Muscle of arm (tissue), 14 donors: Measurements from ENCODE around the gene NEURL4. TPM values are rescaled to one million over a fixed set of nuclear protein-coding genes. Genes with fewer than 3 reads are reported as not detected.
A peak's percentile ranks its signal among the peaks of the same experiment; 100 is the strongest.
"Not testable (repeated sequence)": the region's sequence is repeated elsewhere in the genome, so short reads cannot be mapped to it uniquely, and the experiment has no call there.

Source experiments
- DNase-seq: peaks from one replicate; pipeline ENCODE4 v3.0.0-alpha.2; 2013
- long read RNA-seq, 11 donors: transcript quantifications; one replicate each; lab custom pipeline, GENCODE V29; 2026
- polyA plus RNA-seq, 12 donors: library from polyadenylated mRNA; unstranded; fragments of 120-200 nt; gene quantifications; one replicate each; pipeline ENCODE4 v1.2.1, GENCODE V29; 2013; ENCODE audit not compliant: insufficient read length in 12 of 12

NEURL4 gene
- polyA plus RNA-seq, result 10 to 100 TPM in 11 of 12 donors, not detected in 1; 12.7 to 24.9 (median 17.4) TPM
- long read RNA-seq, donor 1, result 0 reads
- long read RNA-seq, donor 2, result 0 reads
- long read RNA-seq, donor 3, partial matches to known transcripts, result 0 of 1 reads
- long read RNA-seq, donor 3, other reads (novel, unspliced or antisense), result 0 of 1 reads
- long read RNA-seq, donor 4, result 0 reads
- long read RNA-seq, donor 5, result 0 reads
- long read RNA-seq, donor 6, partial matches to known transcripts, result 0 of 2 reads
- long read RNA-seq, donor 6, other reads (novel, unspliced or antisense), result 0 of 2 reads
- long read RNA-seq, donor 7, result 0 reads
- long read RNA-seq, donor 8, full-length matches to known transcripts, result 2 of 2 reads
- long read RNA-seq, donor 8, partial matches to known transcripts, result 0 of 2 reads
- long read RNA-seq, donor 8, other reads (novel, unspliced or antisense), result 0 of 2 reads
- long read RNA-seq, donor 9, result 0 reads
- long read RNA-seq, donor 10, result 0 reads
- long read RNA-seq, donor 11, result 0 reads

- no peak for DNase-seq
Observed at GRCh38 chr17:7328840-7329373, at the start of gene NEURL4. NEURL4 (minus strand) TSS chr17:7329335; CDS start chr17:7329312, 23 bp downstream.

GRCh38 chr17:7374353-7374752, 45.2 kb upstream of the NEURL4 start:
- no peak for DNase-seq

- no peak for DNase-seq
Observed at GRCh38 chr17:7370853-7371252, 41.7 kb upstream of the NEURL4 start.

- no peak for DNase-seq
Observed at GRCh38 chr17:7369825-7370224, 40.7 kb upstream of the NEURL4 start.

GRCh38 chr17:7368599-7368994, 39.5 kb upstream of the NEURL4 start:
- not testable (repeated sequence) for DNase-seq

GRCh38 chr17:7367918-7368598, 38.9 kb upstream of the NEURL4 start:
- DNase-seq, result no peak

- DNase-seq, result no peak
Observed at GRCh38 chr17:7367083-7367482, 37.9 kb upstream of the NEURL4 start.

- not testable (repeated sequence) for DNase-seq
Observed at GRCh38 chr17:7365963-7366362, 36.8 kb upstream of the NEURL4 start.

GRCh38 chr17:7363311-7363710, 34.2 kb upstream of the NEURL4 start:
- no peak for DNase-seq

GRCh38 chr17:7361906-7362305, 32.8 kb upstream of the NEURL4 start:
- no peak for DNase-seq

- DNase-seq, result no peak
Observed at GRCh38 chr17:7357381-7357780, 28.2 kb upstream of the NEURL4 start.

GRCh38 chr17:7356756-7357155, 27.6 kb upstream of the NEURL4 start:
- no peak for DNase-seq

- DNase-seq, result peak; percentile 68
Observed at GRCh38 chr17:7356072-7356549, 27.0 kb upstream of the NEURL4 start.

GRCh38 chr17:7355573-7355972, 26.4 kb upstream of the NEURL4 start:
- no peak for DNase-seq

- no peak for DNase-seq
Observed at GRCh38 chr17:7355053-7355452, 25.9 kb upstream of the NEURL4 start, which contains the start of gene TMEM95. TMEM95 (plus strand) TSS chr17:7355156; CDS start chr17:7355205, 49 bp downstream.

GRCh38 chr17:7354262-7354843, 25.2 kb upstream of the NEURL4 start:
- no peak for DNase-seq

- DNase-seq, result no peak
Observed at GRCh38 chr17:7352910-7353635, 23.9 kb upstream of the NEURL4 start.

- no peak for DNase-seq
Observed at GRCh38 chr17:7352503-7352889, 23.4 kb upstream of the NEURL4 start.

GRCh38 chr17:7351665-7352502, 22.7 kb upstream of the NEURL4 start, which contains the start of gene KCTD11:
KCTD11 (plus strand) TSS chr17:7352162.
- peak; percentile 75 for DNase-seq
